Heart left ventricle (tissue), 16 donors: ENCODE measurements around the gene SLC25A21. TPM values are rescaled to one million over a fixed set of nuclear protein-coding genes. Genes with fewer than 3 reads are reported as not detected.

Source experiments
- ATAC-seq, 4 donors: fragments of 200-7000 bp; cut with Tn5 transposase; one replicate each; pipeline ENCODE4 v1.9.1; 2020 to 2022; ENCODE audit warnings: moderate library complexity in 4 of 4, mild to moderate bottlenecking in 3 of 4, moderate number of reproducible peaks in 1 of 4
- DNase-seq, 5 donors: peaks; one replicate each; pipeline ENCODE4 v3.0.0-alpha.2; 2020
- H3K27ac ChIP-seq, 12 donors: fragments of 200-600 bp; sonication (generic) in 4 of 12; one replicate each; pipeline versions ENCODE4 v1.5.0 to v1.8.0; 2016 to 2022; ENCODE audit warnings: mild to moderate bottlenecking in 2 of 12
- H3K27me3 ChIP-seq, 9 donors: fragments of 200-600 bp; sonication (generic) in 2 of 9; one replicate each; pipeline versions ENCODE4 v1.5.1 to v1.8.0; 2016 to 2022; ENCODE audit warnings: mild to moderate bottlenecking in 3 of 9
- H3K36me3 ChIP-seq, 9 donors: fragments of 200-600 bp; sonication (generic) in 2 of 9; one replicate each; pipeline versions ENCODE4 v1.5.0 to v1.8.0; 2018 to 2022; ENCODE audit warnings: mild to moderate bottlenecking in 2 of 9
- H3K4me1 ChIP-seq, 12 donors: fragments of 200-600 bp; sonication (generic) in 4 of 12; one replicate each; pipeline versions ENCODE4 v1.5.0 to v1.8.0; 2016 to 2022; ENCODE audit warnings: mild to moderate bottlenecking in 3 of 12
- H3K4me3 ChIP-seq, 12 donors: fragments of 200-600 bp; sonication (generic) in 4 of 12; one replicate each; pipeline versions ENCODE4 v1.5.0 to v1.8.0; 2017 to 2022; ENCODE audit warnings: mild to moderate bottlenecking in 9 of 12, moderate library complexity in 4 of 12
- H3K9me3 ChIP-seq, 12 donors: fragments of 200-600 bp; sonication (generic) in 4 of 12; one replicate each; pipeline versions ENCODE4 v1.5.0 to v1.8.0; 2016 to 2022; ENCODE audit warnings: mild to moderate bottlenecking in 1 of 12
- CTCF ChIP-seq, 12 donors: fragments of 200-600 bp; sonication (generic) in 4 of 12; IDR thresholded peaks; one replicate each; pipeline versions ENCODE4 v1.5.0 to v1.8.0; 2018 to 2022; ENCODE audit warnings: antibody characterized with exemption in 12 of 12, mild to moderate bottlenecking in 5 of 12
- POLR2A ChIP-seq, 2 donors: fragments of 450-650 bp; IDR thresholded peaks; one replicate each; pipeline ENCODE4 v1.6.1; 2017; ENCODE audit warnings: antibody characterized with exemption in 2 of 2, mild to moderate bottlenecking in 2 of 2, moderate library complexity in 2 of 2
- WGBS, 4 donors: extraction: QIAGEN DNeasy Blood & Tissue Kit in 2 of 4; methylation state at CpG; one replicate each; pipeline versions ENCODE4 v1.1.5 to v1.1.7; 2013 to 2018; 5-methylcytosine and 5-hydroxymethylcytosine counted together
- intact Hi-C, 10 donors: fragments of 100-400 bp; cut with DNase I; formaldehyde crosslinking; loops; one replicate each; pipeline versions ENCODE4 v1.11.1 to v1.14.2; 2022
- polyA plus RNA-seq, 2 donors: library from polyadenylated mRNA; stranded (reverse); fragments of 200-250 nt; gene quantifications; one replicate each; pipeline ENCODE4 v1.2.3, GENCODE V29; 2013
- total RNA-seq, 9 donors: library from RNA; depleted of rRNA in 2 of 9; stranded (reverse); fragments of >200 nt in 2 of 9; fragmentation: NEBNext Ultra II Directional in 3 of 9; extraction: Animal tissue kit (Norgen Biotek cat#: 25700) in 3 of 9; gene quantifications; one replicate each; pipeline versions ENCODE4 v1.1.0 to v1.2.4, GENCODE V29; 2016 to 2023
- donor health status: ischemic (EF 13 %, LVEDD 7.1; RV severe dilation, severe dysfunction).
- donor health status: healthy with polysubstance abuse.
- donor health status: DM: no; HTN: yes; CAD: no.
- donor health status: DM: no; HTN: no; CAD: no.
- donor health status: ischemic (EF 25% LVEDD 6.9; RV normal size, moderate dysfunction).
- donor health status: ischemic (EF 25% LVEDD 5.7; RV mildly dilated, moderate dysfunction).
- donor health status: healthy.
- donor health status: DM: yes; HTN: yes; CAD: no.
- donor health status: ischemic (EF 35%, LVEDD 5.7; RV mildly dilated, moderate dysfunction).
- donor health status: nonischemic (EF 11% LVEDD 7.7; RV severe dilation, severe dysfunction).
- donor health status: DM: yes; HTN: yes; CAD: no.
- donor health status: PGD.
- donor health status: ischemic (EF 29% LVEDD 5.4; RV normal size, mild dysfunction).
- donor health status: nonischemic (EF 23%, LVEDD 6.1; RV moderate dilation, normal function).

Gene SLC25A21
- total and polyA plus RNA-seq, 11 donors: 0.12 to 1.6 (median 0.24) TPM; not detected in 1

- 55 to 76% (median 59%) methylated on average over 4 of the region's 4 CpGs for WGBS, 4 donors
- Histone ChIP-seq H3K27me3 (no peaks in the 10 kb centered on the region), H3K4me3 (no peak overlapping the region), H3K36me3 (no peaks in the 10 kb centered on the region), H3K27ac (no peak overlapping the region), H3K4me1 (no peaks in the 10 kb centered on the region), H3K9me3 (no peaks in the 10 kb centered on the region)
- DNase-seq (no peak), ATAC-seq (no peak)
- TF ChIP-seq POLR2A (IDR thresholded peaks at IDR 0.05) (no peak), CTCF (IDR thresholded peaks at IDR 0.05) (no peak)
- intact Hi-C loops: no loop called here
Measured at GRCh38 chr14:36713960-36714703, 458.3 kb downstream of the SLC25A21 start.

DNA sequence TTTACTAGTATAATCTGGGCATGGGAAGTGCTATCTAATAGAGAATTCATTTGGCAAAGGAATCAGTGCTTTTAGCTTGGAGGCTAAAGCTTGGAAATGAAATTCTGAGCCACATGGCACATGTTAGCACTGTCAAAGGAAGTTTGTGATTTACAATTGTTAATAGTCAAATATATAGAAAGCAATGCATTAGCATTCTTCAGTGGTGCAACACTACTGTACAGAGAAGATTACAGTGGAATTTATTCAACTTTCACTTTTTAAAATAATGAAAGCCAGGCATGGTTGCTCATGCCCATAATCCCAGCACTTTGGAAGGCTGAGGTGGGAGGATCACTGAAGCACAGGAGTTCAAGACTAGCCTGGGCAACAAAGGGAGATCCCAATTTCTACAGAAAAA is 464.8 kb downstream of the SLC25A21 start:
- Histone ChIP-seq H3K4me1 (no peaks in the 10 kb centered on the region), H3K27me3 (no peaks in the 10 kb centered on the region), H3K9me3 (no peaks in the 10 kb centered on the region), H3K4me3 (no peak overlapping the region), H3K36me3 (no peaks in the 10 kb centered on the region), H3K27ac (no peak overlapping the region)
- intact Hi-C loops: no loop called here
- DNase-seq (no peak), ATAC-seq (no peak)
- no peak for TF ChIP-seq POLR2A (IDR thresholded peaks at IDR 0.05)
- TF ChIP-seq CTCF (IDR thresholded peaks at IDR 0.05): no peak

DNA sequence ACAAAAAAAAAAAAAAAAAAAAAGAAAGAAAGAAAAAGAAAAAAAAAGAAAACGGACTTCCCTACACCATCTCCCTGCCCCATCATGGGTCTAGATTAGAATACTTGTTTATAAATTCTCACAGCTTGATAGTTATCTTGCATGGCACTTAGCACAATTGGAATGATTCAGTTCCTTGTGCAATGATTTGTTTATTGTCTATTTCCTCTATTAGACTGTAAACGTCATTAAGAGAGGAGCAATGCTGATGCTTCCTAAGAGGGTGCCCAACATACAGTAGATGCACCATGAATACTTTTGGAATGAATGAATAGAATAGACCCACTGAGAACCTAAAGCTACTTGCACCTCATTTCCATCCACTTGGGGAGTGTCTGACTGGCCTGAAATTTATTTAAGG is 469.9 kb downstream of the SLC25A21 start:
- no peaks in the 10 kb centered on the region for H3K27me3 ChIP-seq
- H3K4me3 ChIP-seq: no peak overlapping the region
- H3K4me1 ChIP-seq: no peaks in the 10 kb centered on the region
- no peaks in the 10 kb centered on the region for H3K36me3 ChIP-seq
- intact Hi-C loops: no loop called here
- TF ChIP-seq POLR2A (IDR thresholded peaks at IDR 0.05) (no peak), CTCF (IDR thresholded peaks at IDR 0.05) (no peak)
- H3K9me3 ChIP-seq: peaks cover 0 to 2% (median 0%) of the 10 kb centered on the region in 12 donors
- no peak for DNase-seq
- no peak overlapping the region for H3K27ac ChIP-seq
- ATAC-seq: no peak
- WGBS, 4 donors: 67 to 73% (median 71%) methylated on average over 2 of the region's 2 CpGs

- Histone ChIP-seq H3K9me3 (peaks cover 0 to 5% (median 0%) of the 10 kb centered on the region in 12 donors), H3K27me3 (no peaks in the 10 kb centered on the region), H3K4me3 (no peak overlapping the region), H3K27ac (no peak overlapping the region), H3K4me1 (no peaks in the 10 kb centered on the region), H3K36me3 (no peaks in the 10 kb centered on the region)
- no peak for ATAC-seq
- intact Hi-C loops: no loop called here
- WGBS, 4 donors: 47 to 57% (median 51%) methylated on average over 1 of the region's 1 CpG
- no peak for DNase-seq
- no peak for TF ChIP-seq POLR2A (IDR thresholded peaks at IDR 0.05)
- no peak for TF ChIP-seq CTCF (IDR thresholded peaks at IDR 0.05)
Measured at GRCh38 chr14:36701132-36701531, 471.3 kb downstream of the SLC25A21 start.
